T-helper 22 cell (primary cell): ENCODE measurements around the gene CCDC33.

ENCODE experiments used
- DNase-seq: peaks from one replicate; pipeline ENCODE4 v3.0.0-alpha.2; 2020; ENCODE audit warnings: low read depth

The CCDC33 gene

GRCh38 chr15:74229686-74230085 lies 6.4 kb upstream of the CCDC33 start:
- DNase-seq: no peak

- no peak for DNase-seq
Measured at GRCh38 chr15:74231475-74231874, 4.7 kb upstream of the CCDC33 start.

- DNase-seq: no peak
Measured at GRCh38 chr15:74233373-74233772, 2.8 kb upstream of the CCDC33 start.

GRCh38 chr15:74233851-74234597 lies 2.1 kb upstream of the CCDC33 start:
- no peak for DNase-seq

GRCh38 chr15:74234598-74234875 lies 1.6 kb upstream of the CCDC33 start:
- DNase-seq: no peak

- no peak for DNase-seq
Measured at GRCh38 chr15:74239051-74239705, 3.1 kb downstream of the CCDC33 start.

GRCh38 chr15:74240002-74240568 lies 4.0 kb downstream of the CCDC33 start:
- no peak for DNase-seq

GRCh38 chr15:74240897-74241614 lies 4.9 kb downstream of the CCDC33 start:
- DNase-seq: no peak

- DNase-seq: no peak
Measured at GRCh38 chr15:74242441-74243185, 6.5 kb downstream of the CCDC33 start.

- DNase-seq: no peak
Measured at GRCh38 chr15:74243431-74243830, 7.3 kb downstream of the CCDC33 start.

GRCh38 chr15:74244822-74245341 lies 8.8 kb downstream of the CCDC33 start:
- no peak for DNase-seq

- DNase-seq: no peak
Measured at GRCh38 chr15:74245342-74245931, 9.3 kb downstream of the CCDC33 start.

GRCh38 chr15:74250266-74250665 lies 14.1 kb downstream of the CCDC33 start:
- no peak for DNase-seq

- DNase-seq: no peak
Measured at GRCh38 chr15:74251131-74251811, 15.1 kb downstream of the CCDC33 start.

GRCh38 chr15:74252291-74252690 lies 16.2 kb downstream of the CCDC33 start:
- DNase-seq: no peak

GRCh38 chr15:74252721-74253120 lies 16.6 kb downstream of the CCDC33 start:
- no peak for DNase-seq

- no peak for DNase-seq
Measured at GRCh38 chr15:74253211-74253921, 17.2 kb downstream of the CCDC33 start.

- DNase-seq: no peak
Measured at GRCh38 chr15:74257105-74257504, 21.0 kb downstream of the CCDC33 start.

- no peak for DNase-seq
Measured at GRCh38 chr15:74257623-74258022, 21.5 kb downstream of the CCDC33 start.
